Measurements from ENCODE around the gene TMEM30A. TPM values are rescaled to one million over a fixed set of nuclear protein-coding genes. Genes with fewer than 3 reads are reported as not detected.

Gene TMEM30A
- polyA plus RNA-seq, 4 donors, result 130 to 157 (median 147) TPM

Other genes starting within 250 kb of the TMEM30A start
- 100 to 1,000 TPM in 1 of 4 donors, 10 to 100 TPM in 3; 78.5 to 141 (median 82.6) TPM for gene COL12A1, start 78.7 kb downstream of the TMEM30A start, polyA plus RNA-seq (ENCODE audit: insufficient read length in 4 of 4)
- 100 to 1,000 TPM; 278 to 317 (median 302) TPM for gene COX7A2, start 41.0 kb downstream of the TMEM30A start, polyA plus RNA-seq (ENCODE audit: insufficient read length in 4 of 4)
- gene FILIP1, start 209.0 kb upstream of the TMEM30A start, polyA plus RNA-seq (ENCODE audit: insufficient read length in 4 of 4), result 1 to 10 TPM; 2.4 to 3.3 (median 3.0) TPM